Astrocyte (in vitro differentiated cells and primary cell): ENCODE measurements around the gene ANKS3. TPM values are rescaled to one million over a fixed set of nuclear protein-coding genes. Genes with fewer than 3 reads are reported as not detected.

Experiments used
- DNase-seq: peaks from one replicate; pipeline ENCODE4 v3.0.0-alpha.2; 2010; ENCODE audit warnings: low read depth
- FAIRE-seq: peaks from 2 replicates; lab custom pipeline; 2011; peaks lifted over from hg19 to GRCh38; lab: Jason Lieb, UNC
- H2AFZ ChIP-seq: 2 replicates; pipeline ENCODE4 v1.6.0; 2012; ENCODE audit warnings: low read depth, low read length, inconsistent platforms
- H3K27ac ChIP-seq: 2 replicates; pipeline ENCODE4 v1.5.1; 2011; ENCODE audit warnings: low read depth, low read length, inconsistent platforms
- H3K27me3 ChIP-seq: 2 replicates; pipeline ENCODE4 v1.6.0; 2011; ENCODE audit warnings: low read length, inconsistent platforms; ENCODE audit not compliant: insufficient read depth
- H3K36me3 ChIP-seq: 2 replicates; pipeline ENCODE4 v1.5.1; 2011; ENCODE audit warnings: low read length, inconsistent platforms; ENCODE audit not compliant: insufficient read depth
- H3K4me1 ChIP-seq: 2 replicates; pipeline ENCODE4 v1.5.1; 2011; ENCODE audit warnings: low read length, inconsistent platforms; ENCODE audit not compliant: insufficient read depth
- H3K4me2 ChIP-seq: 2 replicates; pipeline ENCODE4 v1.6.0; 2012; ENCODE audit warnings: low read length, inconsistent platforms
- H3K4me3 ChIP-seq: 2 replicates; pipeline ENCODE4 v1.5.1; 2011; ENCODE audit warnings: low read depth, mild to moderate bottlenecking, low read length, inconsistent platforms; ENCODE audit not compliant: insufficient read depth
- H3K79me2 ChIP-seq: 2 replicates; pipeline ENCODE4 v1.6.0; 2012; ENCODE audit warnings: mild to moderate bottlenecking, low read length, inconsistent platforms; ENCODE audit not compliant: insufficient read depth
- H3K9ac ChIP-seq: 2 replicates; pipeline ENCODE4 v1.6.0; 2012; ENCODE audit warnings: mild to moderate bottlenecking, low read length, inconsistent platforms
- H3K9me3 ChIP-seq: 2 replicates; pipeline ENCODE4 v1.5.1; 2012; ENCODE audit warnings: low read depth, mild to moderate bottlenecking, low read length, inconsistent platforms; ENCODE audit not compliant: insufficient read depth
- H4K20me1 ChIP-seq: 2 replicates; pipeline ENCODE4 v1.6.0; 2012; ENCODE audit warnings: low read length, inconsistent platforms; ENCODE audit not compliant: insufficient read depth
- H3K27ac Mint-ChIP-seq: one replicate; pipeline ENCODE4 v1.8.0; 2021; ENCODE audit warnings: mild to moderate bottlenecking, mixed read lengths; ENCODE audit not compliant: unreplicated experiment
- H3K27me3 Mint-ChIP-seq: one replicate; pipeline ENCODE4 v1.8.0; 2021; ENCODE audit warnings: low read depth, mixed read lengths; ENCODE audit not compliant: unreplicated experiment
- H3K36me3 Mint-ChIP-seq: one replicate; pipeline ENCODE4 v1.8.0; 2021; ENCODE audit warnings: low read depth, mixed read lengths; ENCODE audit not compliant: unreplicated experiment
- H3K4me1 Mint-ChIP-seq: one replicate; pipeline ENCODE4 v1.8.0; 2021; ENCODE audit warnings: low read depth, mixed read lengths; ENCODE audit not compliant: unreplicated experiment
- H3K4me3 Mint-ChIP-seq: one replicate; pipeline ENCODE4 v1.8.0; 2021; ENCODE audit warnings: mild to moderate bottlenecking, moderate library complexity, mixed read lengths; ENCODE audit not compliant: unreplicated experiment
- H3K9me3 Mint-ChIP-seq: one replicate; pipeline ENCODE4 v1.8.0; 2021; ENCODE audit warnings: mild to moderate bottlenecking, mixed read lengths; ENCODE audit not compliant: unreplicated experiment
- CTCF ChIP-seq: IDR thresholded peaks from 2 replicates; pipeline ENCODE4 v1.5.1; 2011; ENCODE audit warnings: low read depth, mild to moderate bottlenecking, inconsistent platforms, low read length, moderate library complexity; ENCODE audit not compliant: insufficient read depth
- EZH2 ChIP-seq: IDR thresholded peaks from 2 replicates; pipeline ENCODE4 v1.6.1; 2012; ENCODE audit warnings: mild to moderate bottlenecking, low read length, inconsistent platforms; ENCODE audit not compliant: insufficient read depth
- total RNA-seq: library from RNA; stranded (reverse); gene quantifications from 2 replicates; pipeline ENCODE4 v1.2.1, GENCODE V29; 2021

ANKS3 gene
- total RNA-seq, 1 donor from 2014 or later: 27.2 TPM

- FAIRE-seq (no peak), DNase-seq (no peak)
- H3K9me3 Mint-ChIP-seq: no peaks in the 10 kb centered on the region
- Histone ChIP-seq H3K27me3 (no peaks in the 10 kb centered on the region), H3K79me2 (peaks cover 30% of the 10 kb centered on the region), H3K4me3 (no peak overlapping the region), H3K4me1 (peaks cover 33% of the 10 kb centered on the region), H2AFZ (no peak overlapping the region), H3K27ac (no peak overlapping the region), H4K20me1 (peaks cover 76% of the 10 kb centered on the region), H3K36me3 (peaks cover 15% of the 10 kb centered on the region), H3K4me2 (no peak overlapping the region), H3K9me3 (no peaks in the 10 kb centered on the region), H3K9ac (no peak overlapping the region)
- H3K4me3 Mint-ChIP-seq: no peak overlapping the region
- H3K36me3 Mint-ChIP-seq: peaks cover 10% of the 10 kb centered on the region
- no peak overlapping the region for H3K27ac Mint-ChIP-seq
- peaks cover 20% of the 10 kb centered on the region for H3K4me1 Mint-ChIP-seq
- H3K27me3 Mint-ChIP-seq: no peaks in the 10 kb centered on the region
- TF ChIP-seq EZH2 (no peak), CTCF (no peak)
These were observed 70.7 kb downstream of the ANKS3 start for GRCh38 chr16:4663465-4663776.

GRCh38 chr16:4661661-4662060 lies 72.4 kb downstream of the ANKS3 start:
- Histone ChIP-seq H3K36me3 (peaks cover 3% of the 10 kb centered on the region), H3K9me3 (no peaks in the 10 kb centered on the region), H3K4me1 (peaks cover 33% of the 10 kb centered on the region), H2AFZ (no peak overlapping the region), H4K20me1 (peaks cover 62% of the 10 kb centered on the region), H3K4me3 (no peak overlapping the region), H3K27ac (no peak overlapping the region), H3K79me2 (peaks cover 30% of the 10 kb centered on the region), H3K9ac (no peak overlapping the region), H3K4me2 (no peak overlapping the region), H3K27me3 (no peaks in the 10 kb centered on the region)
- no peak overlapping the region for H3K27ac Mint-ChIP-seq
- H3K27me3 Mint-ChIP-seq: no peaks in the 10 kb centered on the region
- peaks cover 20% of the 10 kb centered on the region for H3K4me1 Mint-ChIP-seq
- peak; percentile 38 for DNase-seq
- peaks cover 10% of the 10 kb centered on the region for H3K36me3 Mint-ChIP-seq
- no peaks in the 10 kb centered on the region for H3K9me3 Mint-ChIP-seq
- no peak for FAIRE-seq
- TF ChIP-seq CTCF (no peak), EZH2 (no peak)
- H3K4me3 Mint-ChIP-seq: peak overlapping the region; percentile 27

GRCh38 chr16:4660454-4661007 lies 73.5 kb downstream of the ANKS3 start:
- FAIRE-seq (no peak), DNase-seq (peak; percentile 75)
- H3K27me3 ChIP-seq: no peaks in the 10 kb centered on the region
- peaks cover 2% of the 10 kb centered on the region for H3K36me3 ChIP-seq
- H3K4me1 ChIP-seq: peaks cover 33% of the 10 kb centered on the region
- no peaks in the 10 kb centered on the region for H3K9me3 ChIP-seq
- no peak overlapping the region for H3K4me3 ChIP-seq
- H3K27ac ChIP-seq: peak overlapping the region; percentile 36
- peaks cover 14% of the 10 kb centered on the region for H3K36me3 Mint-ChIP-seq
- no peak overlapping the region for H2AFZ ChIP-seq
- peaks cover 67% of the 10 kb centered on the region for H4K20me1 ChIP-seq
- H3K4me1 Mint-ChIP-seq: peaks cover 20% of the 10 kb centered on the region
- peak overlapping the region; percentile 43 for H3K9ac ChIP-seq
- H3K9me3 Mint-ChIP-seq: no peaks in the 10 kb centered on the region
- peak overlapping the region; percentile 55 for H3K4me2 ChIP-seq
- peaks cover 35% of the 10 kb centered on the region for H3K79me2 ChIP-seq
- peak overlapping the region; percentile 57 for H3K4me3 Mint-ChIP-seq
- TF ChIP-seq EZH2 (no peak), CTCF (no peak)
- no peak overlapping the region for H3K27ac Mint-ChIP-seq
- no peaks in the 10 kb centered on the region for H3K27me3 Mint-ChIP-seq
